TTC549 (cell line): ENCODE results near the gene KCNMB2.

ENCODE experiments used
- FAIRE-seq: peaks from 2 replicates; lab custom pipeline; 2012; peaks lifted over from hg19 to GRCh38; lab: Jason Lieb, UNC

KCNMB2 gene

GRCh38 chr3:178761461-178761860 lies 225.2 kb downstream of the KCNMB2 start:
- FAIRE-seq, result no peak

- FAIRE-seq, result no peak
Observed at GRCh38 chr3:178762385-178762784, 226.1 kb downstream of the KCNMB2 start.

- no peak for FAIRE-seq
Observed at GRCh38 chr3:178765472-178765871, 229.2 kb downstream of the KCNMB2 start.

- no peak for FAIRE-seq
Observed at GRCh38 chr3:178767581-178767980, 231.3 kb downstream of the KCNMB2 start.

- no peak for FAIRE-seq
Observed at GRCh38 chr3:178768072-178768864, 232.0 kb downstream of the KCNMB2 start.

GRCh38 chr3:178771511-178771910 lies 235.3 kb downstream of the KCNMB2 start:
- FAIRE-seq, result no peak

- FAIRE-seq, result no peak
Observed at GRCh38 chr3:178772746-178773145, 236.5 kb downstream of the KCNMB2 start.

GRCh38 chr3:178773358-178773757 lies 237.1 kb downstream of the KCNMB2 start:
- FAIRE-seq, result no peak

- FAIRE-seq, result no peak
Observed at GRCh38 chr3:178777718-178778411, 241.6 kb downstream of the KCNMB2 start.

GRCh38 chr3:178778589-178778988 lies 242.4 kb downstream of the KCNMB2 start:
- no peak for FAIRE-seq

- no peak for FAIRE-seq
Observed at GRCh38 chr3:178785961-178786360, 249.7 kb downstream of the KCNMB2 start.

GRCh38 chr3:178787960-178788359 lies 251.7 kb downstream of the KCNMB2 start:
- FAIRE-seq, result no peak

- no peak for FAIRE-seq
Observed at GRCh38 chr3:178794711-178795110, 258.5 kb downstream of the KCNMB2 start.

- FAIRE-seq, result no peak
Observed at GRCh38 chr3:178795349-178795748, 259.1 kb downstream of the KCNMB2 start.

GRCh38 chr3:178802259-178802658 lies 266.0 kb downstream of the KCNMB2 start:
- no peak for FAIRE-seq

GRCh38 chr3:178802993-178803693 lies 266.9 kb downstream of the KCNMB2 start:
- FAIRE-seq, result no peak

GRCh38 chr3:178804606-178805005 lies 268.4 kb downstream of the KCNMB2 start:
- no peak for FAIRE-seq

GRCh38 chr3:178805741-178806140 lies 269.5 kb downstream of the KCNMB2 start:
- no peak for FAIRE-seq

- FAIRE-seq, result no peak
Observed at GRCh38 chr3:178806651-178807050, 270.4 kb downstream of the KCNMB2 start.

- no peak for FAIRE-seq
Observed at GRCh38 chr3:178807694-178808093, 271.5 kb downstream of the KCNMB2 start.

- FAIRE-seq, result no peak
Observed at GRCh38 chr3:178808748-178809147, 272.5 kb downstream of the KCNMB2 start.

GRCh38 chr3:178810181-178810580 lies 273.9 kb downstream of the KCNMB2 start:
- FAIRE-seq, result no peak

- FAIRE-seq, result no peak
Observed at GRCh38 chr3:178822722-178823121, 286.5 kb downstream of the KCNMB2 start.
